GM10248 (cell line): ENCODE results near the gene PLEKHM2.

Experiments used
- CTCF ChIA-PET: fragments of 300-600 bp; sonication (Branson Sonifier 250); formaldehyde crosslinking; extraction: SDS; loops from one replicate; lab custom pipeline; 2021; ENCODE audit warnings: antibody characterized with exemption; lab: Yijun Ruan, JAX
- POLR2A ChIA-PET: fragments of 350-650 bp; sonication (Branson Sonifier 250); formaldehyde crosslinking; extraction: SDS; loops from one replicate; lab custom pipeline; 2020; ENCODE audit warnings: antibody characterized with exemption; lab: Yijun Ruan, JAX
- DNase-seq: peaks from one replicate; pipeline ENCODE4 v3.0.0; 2012; ENCODE audit errors: extremely low spot score
- TF ChIP-seq, protein P1 (sequence below): IDR thresholded peaks from 2 replicates; pipeline ENCODE4 v1.5.1; 2012; ENCODE audit warnings: mild to moderate bottlenecking, low read depth; ENCODE audit errors: extremely low read depth, missing control alignments, control extremely low read depth

The PLEKHM2 gene

DNA sequence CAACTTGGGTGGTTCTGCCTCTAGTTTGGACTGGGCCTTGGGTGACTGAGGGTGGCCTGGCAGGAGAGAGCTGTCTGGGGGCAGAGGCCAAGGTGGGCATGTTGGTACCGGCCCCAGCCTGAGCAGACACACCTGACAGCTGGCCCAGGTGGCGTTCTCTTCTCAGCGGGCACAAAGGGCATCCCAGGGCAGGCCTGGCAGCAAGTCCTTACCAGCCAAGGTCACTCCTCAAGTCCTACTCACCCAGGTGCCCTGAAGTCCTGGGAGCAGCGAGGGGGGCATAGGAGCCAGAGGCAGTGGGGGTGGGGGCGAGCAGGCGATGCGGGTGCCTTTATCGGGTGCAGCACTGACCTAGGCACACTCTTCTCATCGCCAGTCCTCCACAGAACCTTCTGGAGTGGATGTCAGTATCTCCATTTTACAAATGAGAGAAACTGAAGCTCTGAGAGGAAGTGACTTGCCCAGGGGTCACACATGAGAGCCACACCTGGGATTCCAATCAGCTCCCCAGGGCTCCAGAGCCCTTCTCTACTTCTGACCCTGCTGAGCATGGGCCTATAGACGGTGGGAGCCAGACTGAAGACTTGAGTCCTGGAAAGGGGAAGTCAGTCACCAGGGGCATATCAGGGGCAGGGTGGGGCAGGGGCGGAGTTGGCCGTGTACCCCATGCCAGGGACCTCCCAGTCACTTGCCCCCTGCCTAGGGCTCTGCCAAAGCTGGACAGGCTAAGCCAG, 51.4 kb downstream of the PLEKHM2 start:
- POLR2A ChIA-PET, result no interaction called here
- TF ChIP-seq, protein P1, sequence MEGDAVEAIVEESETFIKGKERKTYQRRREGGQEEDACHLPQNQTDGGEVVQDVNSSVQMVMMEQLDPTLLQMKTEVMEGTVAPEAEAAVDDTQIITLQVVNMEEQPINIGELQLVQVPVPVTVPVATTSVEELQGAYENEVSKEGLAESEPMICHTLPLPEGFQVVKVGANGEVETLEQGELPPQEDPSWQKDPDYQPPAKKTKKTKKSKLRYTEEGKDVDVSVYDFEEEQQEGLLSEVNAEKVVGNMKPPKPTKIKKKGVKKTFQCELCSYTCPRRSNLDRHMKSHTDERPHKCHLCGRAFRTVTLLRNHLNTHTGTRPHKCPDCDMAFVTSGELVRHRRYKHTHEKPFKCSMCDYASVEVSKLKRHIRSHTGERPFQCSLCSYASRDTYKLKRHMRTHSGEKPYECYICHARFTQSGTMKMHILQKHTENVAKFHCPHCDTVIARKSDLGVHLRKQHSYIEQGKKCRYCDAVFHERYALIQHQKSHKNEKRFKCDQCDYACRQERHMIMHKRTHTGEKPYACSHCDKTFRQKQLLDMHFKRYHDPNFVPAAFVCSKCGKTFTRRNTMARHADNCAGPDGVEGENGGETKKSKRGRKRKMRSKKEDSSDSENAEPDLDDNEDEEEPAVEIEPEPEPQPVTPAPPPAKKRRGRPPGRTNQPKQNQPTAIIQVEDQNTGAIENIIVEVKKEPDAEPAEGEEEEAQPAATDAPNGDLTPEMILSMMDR, result no peak
- CTCF ChIA-PET, result no interaction called here
- DNase-seq, result no peak

DNA sequence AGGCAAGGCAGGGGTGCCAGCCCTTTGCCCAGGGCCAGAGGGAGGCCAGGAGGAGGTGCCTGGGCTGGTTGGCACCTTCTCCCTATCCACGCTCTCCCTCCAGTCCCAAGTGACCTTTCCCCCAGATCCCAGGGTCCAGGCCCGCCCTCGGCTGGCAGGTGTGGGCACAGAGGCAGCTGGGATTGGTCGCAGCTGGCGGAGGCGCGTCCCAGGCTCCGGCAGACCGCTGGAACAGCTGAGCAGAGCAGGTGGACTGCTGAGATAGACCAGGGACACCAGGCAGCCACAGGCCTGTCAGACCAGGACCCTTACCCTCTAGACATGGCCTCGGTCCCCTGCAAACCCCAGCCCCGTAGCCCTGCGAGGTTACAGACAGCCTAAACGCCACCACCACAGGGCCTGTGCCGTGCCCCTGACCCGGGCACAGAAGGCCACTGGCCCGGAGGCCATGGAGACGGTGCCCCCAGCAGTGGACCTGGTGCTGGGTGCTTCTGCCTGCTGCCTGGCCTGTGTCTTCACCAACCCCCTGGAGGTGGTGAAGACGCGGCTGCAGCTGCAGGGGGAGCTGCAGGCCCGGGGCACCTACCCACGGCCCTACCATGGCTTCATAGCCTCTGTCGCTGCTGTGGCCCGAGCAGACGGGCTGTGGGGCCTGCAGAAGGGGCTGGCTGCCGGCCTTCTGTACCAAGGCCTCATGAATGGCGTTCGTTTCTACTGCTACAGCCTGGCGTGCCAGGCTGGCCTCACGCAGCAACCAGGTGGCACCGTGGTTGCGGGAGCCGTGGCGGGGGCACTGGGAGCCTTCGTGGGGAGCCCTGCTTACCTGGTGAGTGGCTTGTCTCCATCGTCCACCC, 52.1 kb downstream of the PLEKHM2 start, which contains the start of gene SLC25A34:
Gene SLC25A34 (plus strand): TSS at position 221 of the 854 bp plus-strand sequence. CDS start 228 bp downstream, at position 449.
- TF ChIP-seq, protein P1, result no peak
- DNase-seq, result no peak
- ChIA-PET POLR2A (no interaction called here), CTCF (no interaction called here)

DNA sequence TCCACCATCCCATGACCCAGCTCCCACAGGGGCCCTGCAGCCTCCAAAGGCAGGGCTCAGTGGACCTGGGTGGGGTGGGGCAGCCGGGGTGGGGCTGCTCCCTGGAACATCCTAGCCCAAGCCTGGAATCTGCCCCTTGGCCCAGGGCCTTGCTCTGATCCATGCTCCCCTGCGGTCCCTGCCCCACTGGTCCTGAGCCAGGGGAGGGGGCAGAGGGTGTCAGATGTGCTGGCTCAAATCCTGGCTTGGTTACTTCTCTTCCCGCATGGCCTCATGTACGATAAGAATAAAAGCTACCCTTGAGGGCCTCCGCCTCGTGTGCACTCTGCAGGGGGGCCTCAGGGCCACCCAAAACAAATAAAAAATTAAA, 52.8 kb downstream of the PLEKHM2 start:
- TF ChIP-seq, protein P1, result no peak
- no peak for DNase-seq
- ChIA-PET CTCF (no interaction called here), POLR2A (no interaction called here)

DNA sequence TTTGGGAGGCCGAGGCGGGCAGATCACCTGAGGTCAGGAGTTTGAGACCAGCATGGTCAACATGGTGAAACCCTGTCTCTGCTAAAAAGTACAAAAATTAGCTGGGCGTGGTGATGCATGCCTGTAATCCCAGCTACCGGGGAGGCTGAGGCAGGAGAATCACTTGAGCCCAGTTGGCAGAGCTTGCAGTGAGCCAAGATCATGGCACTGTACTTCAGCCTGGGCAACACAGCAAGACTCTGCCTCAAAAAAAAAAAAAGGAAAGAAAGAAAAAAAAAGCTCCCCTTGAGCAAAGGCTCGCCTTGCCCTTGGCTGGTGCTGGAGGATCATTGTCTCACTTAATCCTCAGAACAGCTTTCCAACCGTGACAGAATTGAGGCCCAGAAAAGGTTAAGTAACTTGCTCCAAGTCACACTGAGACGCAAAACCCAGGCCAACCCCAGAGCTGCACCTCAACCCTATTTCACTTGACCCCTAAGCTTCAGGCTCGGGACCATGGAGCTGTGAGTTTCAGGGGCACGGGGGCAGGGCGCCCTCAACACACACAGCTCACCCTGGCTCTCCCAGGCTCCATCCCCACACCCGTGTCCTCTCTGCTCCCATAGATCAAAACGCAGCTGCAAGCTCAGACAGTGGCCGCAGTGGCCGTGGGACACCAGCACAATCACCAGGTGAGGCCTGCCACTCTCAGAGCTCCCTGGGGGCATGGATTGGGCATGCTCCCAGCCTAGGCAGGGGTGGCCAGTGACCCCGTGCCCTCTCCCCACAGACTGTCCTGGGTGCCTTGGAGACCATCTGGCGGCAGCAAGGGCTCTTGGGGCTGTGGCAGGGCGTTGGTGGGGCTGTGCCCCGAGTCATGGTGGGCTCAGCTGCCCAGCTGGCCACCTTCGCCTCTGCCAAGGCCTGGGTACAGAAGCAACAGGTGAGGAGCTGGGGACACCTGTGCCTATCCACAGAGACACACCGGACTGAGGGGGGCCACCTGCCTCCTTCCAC, 53.5 kb downstream of the PLEKHM2 start:
- TF ChIP-seq, protein P1, result no peak
- ChIA-PET POLR2A (interaction anchor here (0.5 to 1.0 kb wide), 3 partner anchors 18 to 74 kb away, joined by 3 to 6 read pairs (median 4); no protein-coding TSS in a partner anchor), CTCF (interaction anchor here (0.9 kb wide), 1 partner anchor 414 kb away, joined by 4 read pairs; no protein-coding TSS in a partner anchor)
- DNase-seq, result no peak

DNA sequence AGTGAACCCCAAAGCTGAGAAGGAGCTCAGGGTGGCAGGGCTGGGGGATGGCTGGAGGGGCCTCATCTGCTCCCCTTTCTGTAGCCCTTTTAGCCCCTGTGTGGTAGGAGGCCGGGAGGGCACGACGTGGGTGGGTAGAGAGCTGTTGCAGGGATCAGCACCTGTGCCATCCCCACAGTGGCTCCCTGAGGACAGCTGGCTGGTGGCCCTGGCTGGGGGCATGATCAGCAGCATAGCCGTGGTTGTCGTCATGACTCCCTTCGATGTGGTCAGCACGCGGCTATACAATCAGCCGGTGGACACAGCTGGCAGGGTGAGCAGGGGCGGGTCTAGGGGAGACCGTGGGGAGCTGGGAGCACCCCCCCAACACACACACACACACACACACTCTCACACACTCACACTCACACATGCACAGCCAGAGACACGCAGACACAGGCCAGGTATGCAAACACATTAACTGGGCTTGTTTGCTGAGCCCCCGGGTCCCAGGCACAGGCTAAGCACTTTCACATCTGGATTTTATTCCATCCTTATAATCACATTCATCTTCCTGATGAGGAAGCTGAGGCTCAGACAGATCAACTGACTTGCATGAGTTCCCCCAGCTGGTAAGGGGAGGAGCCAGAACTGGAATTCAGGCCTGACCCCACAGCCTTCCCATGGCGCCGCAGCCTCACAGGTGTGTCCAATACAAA, 54.4 kb downstream of the PLEKHM2 start:
- DNase-seq, result no peak
- CTCF ChIA-PET, result interaction anchor here (0.9 kb wide), 1 partner anchor 415 kb away, joined by 4 read pairs; no protein-coding TSS in a partner anchor
- POLR2A ChIA-PET, result interaction anchor here (0.5 to 1.0 kb wide), 3 partner anchors 17 to 75 kb away, joined by 3 to 6 read pairs (median 4); no protein-coding TSS in a partner anchor
- TF ChIP-seq, protein P1, result no peak
